ENCODE results near the gene PTGES3.

PTGES3 gene

GRCh38 chr12:56723352-56723751, 35.3 kb upstream of the PTGES3 start:
- no peak for TF ChIP-seq CTCF (conservative IDR thresholded peaks at IDR 0.05)
- peak overlapping the region; percentile 99 for H3K27ac ChIP-seq

- H3K27ac ChIP-seq = peak overlapping the region; percentile 99
- no peak for TF ChIP-seq CTCF (conservative IDR thresholded peaks at IDR 0.05)
Observed at GRCh38 chr12:56722832-56723231, 34.7 kb upstream of the PTGES3 start.

- H3K27ac ChIP-seq = peak overlapping the region; percentile 99
- no peak for TF ChIP-seq CTCF (conservative IDR thresholded peaks at IDR 0.05)
Observed at GRCh38 chr12:56721721-56722120, 33.6 kb upstream of the PTGES3 start.

- no peak for TF ChIP-seq CTCF (conservative IDR thresholded peaks at IDR 0.05)
- H3K27ac ChIP-seq = peak overlapping the region; percentile 99
Observed at GRCh38 chr12:56721216-56721615, 33.1 kb upstream of the PTGES3 start.

GRCh38 chr12:56720731-56721151, 32.7 kb upstream of the PTGES3 start:
- peak overlapping the region; percentile 99; the same call in 1 of the 2 replicates for H3K27ac ChIP-seq
- TF ChIP-seq CTCF (conservative IDR thresholded peaks at IDR 0.05) = no peak

- no peak overlapping the region for H3K27ac ChIP-seq
- no peak for TF ChIP-seq CTCF (conservative IDR thresholded peaks at IDR 0.05)
Observed at GRCh38 chr12:56719056-56719455, 31.0 kb upstream of the PTGES3 start.

GRCh38 chr12:56718636-56719035, 30.6 kb upstream of the PTGES3 start:
- no peak overlapping the region for H3K27ac ChIP-seq

More at GRCh38 chr12:56718636-56719035, 30.6 kb upstream of the PTGES3 start:
- no peak for TF ChIP-seq CTCF (conservative IDR thresholded peaks at IDR 0.05)

Data from VCaP (cell line).